ENCODE measurements around the gene GNPAT.

The GNPAT gene

DNA sequence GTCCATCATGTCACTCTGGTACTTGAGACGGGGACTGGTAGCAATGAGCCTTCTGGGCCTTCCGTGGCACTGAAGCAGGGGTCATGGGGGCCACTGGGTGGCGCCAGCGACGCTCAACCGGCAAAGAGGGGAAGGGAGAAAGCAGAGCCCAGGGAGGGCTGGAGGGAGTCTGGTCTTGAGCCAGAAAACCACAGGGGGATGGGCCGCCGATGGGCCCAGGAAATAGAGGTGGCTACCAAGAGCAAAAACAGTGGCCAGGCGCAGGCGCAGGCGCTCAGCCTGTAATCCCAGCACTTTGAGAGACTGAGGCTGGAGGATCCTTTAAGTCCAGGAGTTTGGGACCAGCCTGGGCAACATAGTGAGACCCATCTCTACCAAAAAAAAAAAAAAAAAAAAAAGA, 74.9 kb downstream of the GNPAT start:
- H3K4me3 ChIP-seq (ENCODE audit: low read depth, low read length), result no peak overlapping the region
- TF ChIP-seq, protein P1, sequence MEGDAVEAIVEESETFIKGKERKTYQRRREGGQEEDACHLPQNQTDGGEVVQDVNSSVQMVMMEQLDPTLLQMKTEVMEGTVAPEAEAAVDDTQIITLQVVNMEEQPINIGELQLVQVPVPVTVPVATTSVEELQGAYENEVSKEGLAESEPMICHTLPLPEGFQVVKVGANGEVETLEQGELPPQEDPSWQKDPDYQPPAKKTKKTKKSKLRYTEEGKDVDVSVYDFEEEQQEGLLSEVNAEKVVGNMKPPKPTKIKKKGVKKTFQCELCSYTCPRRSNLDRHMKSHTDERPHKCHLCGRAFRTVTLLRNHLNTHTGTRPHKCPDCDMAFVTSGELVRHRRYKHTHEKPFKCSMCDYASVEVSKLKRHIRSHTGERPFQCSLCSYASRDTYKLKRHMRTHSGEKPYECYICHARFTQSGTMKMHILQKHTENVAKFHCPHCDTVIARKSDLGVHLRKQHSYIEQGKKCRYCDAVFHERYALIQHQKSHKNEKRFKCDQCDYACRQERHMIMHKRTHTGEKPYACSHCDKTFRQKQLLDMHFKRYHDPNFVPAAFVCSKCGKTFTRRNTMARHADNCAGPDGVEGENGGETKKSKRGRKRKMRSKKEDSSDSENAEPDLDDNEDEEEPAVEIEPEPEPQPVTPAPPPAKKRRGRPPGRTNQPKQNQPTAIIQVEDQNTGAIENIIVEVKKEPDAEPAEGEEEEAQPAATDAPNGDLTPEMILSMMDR (IDR thresholded peaks at IDR 0.05; ENCODE audit: low read depth, low read length), result peak; percentile 61

DNA sequence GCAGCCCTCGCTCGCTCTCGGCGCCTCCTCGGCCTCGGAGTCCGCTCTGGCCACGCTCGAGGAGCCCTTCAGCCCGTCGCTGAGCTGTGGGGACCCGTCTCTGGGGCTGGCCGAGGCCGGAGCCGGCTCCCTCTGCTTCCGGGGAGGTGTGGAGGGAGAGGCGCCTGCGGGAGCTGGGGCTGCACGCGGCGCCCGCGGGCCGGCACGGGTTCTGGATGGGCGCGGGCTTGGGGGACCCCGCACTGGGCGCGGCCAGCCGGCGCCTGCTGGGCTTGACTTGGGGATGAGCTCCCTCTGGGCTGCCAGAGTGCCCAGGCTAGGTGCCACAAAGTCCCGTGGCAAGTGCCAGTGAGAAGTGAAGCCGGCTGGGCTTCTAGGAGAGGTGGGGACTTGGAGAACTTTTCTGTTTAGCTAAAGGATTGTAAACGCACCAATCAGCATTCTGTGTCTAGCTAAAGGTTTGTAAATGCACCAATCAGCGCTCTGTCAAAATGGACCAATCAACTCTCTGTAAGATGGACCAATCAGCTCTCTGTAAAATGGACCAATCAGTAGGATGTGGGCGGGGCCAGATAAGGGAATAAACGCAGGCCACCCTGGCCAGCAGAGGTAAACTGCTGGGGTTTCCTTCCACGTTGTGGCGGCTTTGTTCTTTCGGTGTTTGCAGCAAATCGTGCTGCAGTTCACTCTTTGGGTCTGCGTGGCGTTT, 76.4 kb downstream of the GNPAT start:
- H3K4me3 ChIP-seq (ENCODE audit: low read depth, low read length), result no peak overlapping the region
- TF ChIP-seq, protein P1 (IDR thresholded peaks at IDR 0.05; ENCODE audit: low read depth, low read length), result no peak

DNA sequence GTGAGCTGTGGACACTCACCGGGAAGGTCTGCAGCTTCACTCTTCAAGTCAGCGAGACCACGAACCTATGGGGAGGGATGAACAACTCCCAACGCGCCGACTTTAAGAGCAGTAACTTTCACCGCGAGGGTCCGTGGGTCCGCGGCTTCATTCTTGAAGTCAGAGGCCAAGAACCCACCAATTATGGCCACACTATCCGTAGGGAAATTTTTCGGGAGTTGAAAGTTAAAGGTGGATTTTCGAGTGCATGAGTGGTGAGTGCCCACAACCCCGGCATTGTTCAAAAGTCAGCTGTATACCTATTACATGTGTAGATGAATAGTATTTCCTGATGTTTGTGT, 77.0 kb downstream of the GNPAT start:
- no peak overlapping the region for H3K4me3 ChIP-seq (ENCODE audit: low read depth, low read length)
- TF ChIP-seq, protein P1 (IDR thresholded peaks at IDR 0.05; ENCODE audit: low read depth, low read length), result no peak

GRCh38 chr1:231318568-231318967, 77.6 kb downstream of the GNPAT start:
- TF ChIP-seq, protein P1 (IDR thresholded peaks at IDR 0.05; ENCODE audit: low read depth, low read length), result no peak
- H3K4me3 ChIP-seq (ENCODE audit: low read depth, low read length), result no peak overlapping the region

DNA sequence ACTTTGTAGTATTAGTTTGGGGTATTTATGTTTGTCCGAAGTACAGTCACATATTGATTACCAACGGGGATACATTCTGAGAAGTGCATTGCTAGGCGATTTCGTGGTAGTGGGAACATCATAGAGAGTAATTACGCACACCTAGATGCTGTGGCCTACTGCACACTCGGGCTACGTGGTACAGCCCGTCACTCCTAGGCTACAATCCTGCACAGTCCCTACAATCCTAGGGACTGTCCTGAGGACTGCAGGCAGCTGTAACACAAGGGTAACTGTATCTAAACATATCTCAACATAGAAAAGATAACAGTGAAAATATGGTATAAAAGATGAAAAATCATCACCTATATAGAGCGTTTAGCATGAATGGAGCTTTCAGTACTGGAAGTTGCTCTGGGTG, 78.1 kb downstream of the GNPAT start:
- H3K4me3 ChIP-seq (ENCODE audit: low read depth, low read length), result no peak overlapping the region
- TF ChIP-seq, protein P1 (IDR thresholded peaks at IDR 0.05; ENCODE audit: low read depth, low read length), result no peak

DNA sequence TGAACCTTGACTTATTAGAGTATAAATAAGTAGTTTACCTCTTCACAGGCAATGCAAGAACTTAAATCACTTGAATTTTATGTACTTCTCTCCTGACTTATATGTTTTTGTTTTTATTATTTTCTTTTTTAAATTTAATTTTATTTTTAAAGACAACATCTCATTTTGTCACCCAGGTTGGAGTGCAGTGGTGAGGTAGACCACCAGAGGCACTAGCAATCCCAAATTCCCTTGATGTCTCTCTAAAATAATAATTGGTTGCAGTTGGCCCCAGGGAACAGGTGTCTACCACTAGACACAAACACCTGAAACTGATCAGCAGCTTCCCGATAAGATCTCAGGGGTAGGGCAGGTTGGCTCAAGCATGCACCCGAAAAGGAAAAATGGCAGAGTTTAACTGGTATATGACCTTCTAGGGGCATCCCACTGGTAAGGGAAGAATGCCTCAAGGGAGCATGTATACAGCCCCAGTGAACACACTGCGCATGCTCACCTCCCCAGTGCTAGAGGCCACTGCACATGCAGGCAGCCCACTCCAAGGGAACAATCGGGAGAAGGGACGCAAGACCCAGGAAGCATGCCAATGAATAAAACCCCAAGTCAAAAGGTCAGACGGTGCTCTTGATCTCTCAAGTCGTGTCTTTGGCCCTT, 82.0 kb downstream of the GNPAT start:
- H3K4me3 ChIP-seq (ENCODE audit: low read depth, low read length), result no peak overlapping the region
- TF ChIP-seq, protein P1 (IDR thresholded peaks at IDR 0.05; ENCODE audit: low read depth, low read length), result no peak

DNA sequence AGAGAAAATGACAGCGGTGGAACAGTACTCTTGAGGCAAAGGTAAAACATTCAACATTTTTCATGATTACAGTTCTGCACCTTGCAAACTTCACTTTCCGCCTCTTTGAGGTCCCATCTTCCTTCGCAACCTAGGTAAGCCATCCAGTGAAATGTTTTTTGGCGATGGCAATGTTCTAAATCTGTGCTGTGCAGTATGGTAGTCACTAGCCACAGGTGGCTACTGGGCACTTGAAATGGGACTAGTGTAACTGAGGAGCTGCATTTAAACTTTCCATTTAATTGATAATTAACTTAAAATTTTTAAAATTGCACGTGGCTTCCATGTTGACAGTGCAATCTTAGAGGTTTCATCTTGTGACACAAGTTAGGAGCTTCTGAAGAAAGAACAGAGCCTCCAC, 83.6 kb downstream of the GNPAT start:
- TF ChIP-seq, protein P1 (IDR thresholded peaks at IDR 0.05; ENCODE audit: low read depth, low read length), result no peak
- H3K4me3 ChIP-seq (ENCODE audit: low read depth, low read length), result no peak overlapping the region
